Keratinocyte (primary cell): ENCODE results near the gene SLC32A1. TPM values are rescaled to one million over a fixed set of nuclear protein-coding genes. Genes with fewer than 3 reads are reported as not detected.
A peak's percentile ranks its signal among the peaks of the same experiment; 100 is the strongest.

Source experiments
- DNase-seq: peaks from one replicate; pipeline ENCODE4 v3.0.0-alpha.2; 2011; ENCODE audit warnings: low read depth, missing footprints, low spot score
- FAIRE-seq: peaks from 2 replicates; lab custom pipeline; 2011; peaks lifted over from hg19 to GRCh38; lab: Jason Lieb, UNC
- H2AFZ ChIP-seq: 2 replicates; pipeline ENCODE4 v1.6.0; 2012; ENCODE audit warnings: low read length, control low read depth, inconsistent platforms; ENCODE audit not compliant: control insufficient read depth
- H3K27ac ChIP-seq: 2 replicates; pipeline ENCODE4 v1.5.1; 2011; ENCODE audit warnings: low read length; ENCODE audit not compliant: control insufficient read depth, insufficient read depth
- H3K27me3 ChIP-seq: 3 replicates; pipeline ENCODE4 v1.6.0; 2011; ENCODE audit warnings: low read length; ENCODE audit not compliant: control insufficient read depth, insufficient read depth; ENCODE audit errors: extremely low read depth
- H3K36me3 ChIP-seq, 2 experiments: 2 replicates in 1 of 2; 3 replicates in 1 of 2; pipeline ENCODE4 v1.5.1; 2011; ENCODE audit warnings: low read length in 2 of 2, mild to moderate bottlenecking in 1 of 2; ENCODE audit not compliant: control insufficient read depth in 2 of 2, insufficient read depth in 2 of 2; ENCODE audit errors: extremely low read depth in 1 of 2
- H3K4me1 ChIP-seq: 3 replicates; pipeline ENCODE4 v1.5.1; 2011; ENCODE audit warnings: low read length; ENCODE audit not compliant: control insufficient read depth, insufficient read depth; ENCODE audit errors: extremely low read depth
- H3K4me2 ChIP-seq: 3 replicates; pipeline ENCODE4 v1.6.0; 2011; ENCODE audit warnings: low read depth, low read length; ENCODE audit not compliant: control insufficient read depth, insufficient read depth; ENCODE audit errors: extremely low read depth
- H3K4me3 ChIP-seq, 3 experiments: fragments of 200-600 bp in 1 of 3; sonication (generic) in 1 of 3; 2 replicates in 2 of 3; 3 replicates in 1 of 3; pipeline ENCODE4 v1.5.1; 2011 to 2016; ENCODE audit warnings: low read length in 3 of 3, mild to moderate bottlenecking in 3 of 3, control low read depth in 2 of 3, inconsistent platforms in 1 of 3, low read depth in 1 of 3, mixed read lengths in 1 of 3, mixed run types in 1 of 3, moderate library complexity in 1 of 3; ENCODE audit not compliant: control insufficient read depth in 2 of 3, insufficient read depth in 2 of 3; ENCODE audit errors: extremely low read depth in 1 of 3
- H3K79me2 ChIP-seq: 2 replicates; pipeline ENCODE4 v1.6.0; 2012; ENCODE audit warnings: low read length; ENCODE audit not compliant: control insufficient read depth, insufficient read depth
- H3K9ac ChIP-seq: 3 replicates; pipeline ENCODE4 v1.6.0; 2011; ENCODE audit warnings: low read length; ENCODE audit not compliant: control insufficient read depth, insufficient read depth; ENCODE audit errors: extremely low read depth
- H3K9me1 ChIP-seq: 3 replicates; pipeline ENCODE4 v1.6.0; 2011; ENCODE audit warnings: low read length; ENCODE audit not compliant: control insufficient read depth, insufficient read depth; ENCODE audit errors: extremely low read depth
- H3K9me3 ChIP-seq: 2 replicates; pipeline ENCODE4 v1.5.1; 2012; ENCODE audit warnings: low read depth, low read length; ENCODE audit not compliant: control insufficient read depth
- H4K20me1 ChIP-seq: 3 replicates; pipeline ENCODE4 v1.6.0; 2011; ENCODE audit warnings: low read length; ENCODE audit not compliant: control insufficient read depth, insufficient read depth; ENCODE audit errors: extremely low read depth
- CTCF ChIP-seq, 3 experiments: IDR thresholded peaks in 1 of 3; conservative IDR thresholded peaks in 1 of 3; optimal IDR thresholded peaks in 1 of 3; 2 replicates in 2 of 3; 3 replicates in 1 of 3; pipeline versions ENCODE3 to v1.5.1; 2011; ENCODE audit warnings: low read length in 3 of 3, mild to moderate bottlenecking in 3 of 3, moderate library complexity in 2 of 3, control low read depth in 1 of 3, inconsistent platforms in 1 of 3; ENCODE audit not compliant: insufficient read depth in 2 of 3; ENCODE audit errors: extremely low read depth in 1 of 3
- EZH2 ChIP-seq: IDR thresholded peaks from one replicate; pipeline ENCODE4 v1.6.1; 2012; ENCODE audit warnings: inconsistent platforms, mild to moderate bottlenecking, low read length, moderate library complexity
- dilution Hi-C: fragments of 300-500 bp; cut with MboI; formaldehyde crosslinking; loops from one replicate; pipeline ENCODE4 v1.7.0; 2020; ENCODE audit warnings: low sequenced_read_pairs; ENCODE audit not compliant: extremely low pct_ligation_motif_present
- polyA plus RNA-seq, 5 experiments: library from polyadenylated mRNA; depleted of rRNA in 3 of 5; stranded (reverse) in 3 of 5; stranded (forward) in 1 of 5; unstranded in 1 of 5; fragments of >200 nt; gene quantifications; 1 replicate in 1 of 5; 2 replicates in 3 of 5; 3 replicates in 1 of 5; pipeline versions ENCODE4 v1.2.1 to v1.2.3, GENCODE V29; 2011 to 2012; ENCODE audit warnings: missing spikeins in 2 of 5, low read depth in 1 of 5, low replicate concordance in 1 of 5

Gene SLC32A1
- polyA plus RNA-seq, 1 donor (not counting 4 experiments of a cell fraction or from before 2014, with no cell fraction given): not detected

- dilution Hi-C loops: no loop called here
- Histone ChIP-seq H3K4me2 (peak within 1 kb of the TSS; percentile 87), H3K27me3 (no peaks in the 10 kb centered on the region), H3K4me3 (peak within 1 kb of the TSS; percentile 70 to 78 (median 72)), H3K9me1 (no peaks in the 10 kb centered on the region), H2AFZ (peak within 1 kb of the TSS; percentile 99), H3K4me1 (peaks cover 13% of the 10 kb centered on the region), H4K20me1 (no peaks in the 10 kb centered on the region), H3K27ac (peak within 1 kb of the TSS; percentile 87), H3K9me3 (no peaks in the 10 kb centered on the region), H3K79me2 (peaks cover 4% of the 10 kb centered on the region), H3K9ac (peak within 1 kb of the TSS; percentile 86), H3K36me3 (peaks cover 0 to 7% of the 10 kb centered on the region in 2 experiments)
- no peak for TF ChIP-seq CTCF (optimal IDR thresholded peaks at IDR 0.05 in 1 of 3, IDR thresholded peaks at IDR 0.05 in 1 of 3, conservative IDR thresholded peaks at IDR 0.05 in 1 of 3; ENCODE audit: extremely low read depth in 1 of 3, insufficient read depth in 2 of 3, low read length in 3 of 3)
- no peak for TF ChIP-seq EZH2
- FAIRE-seq: no peak
- no peak for DNase-seq
Observed at GRCh38 chr20:38748097-38748860, 24.0 kb downstream of the SLC32A1 start, which contains the start of gene ACTR5. Gene ACTR5, plus strand, starts transcription at chr20:38748460. Its CDS starts 19 bp downstream, at chr20:38748479.

GRCh38 chr20:38748861-38749149 is 24.5 kb downstream of the SLC32A1 start:
- peak overlapping the region; percentile 87 for H3K4me2 ChIP-seq
- no peaks in the 10 kb centered on the region for H3K9me1 ChIP-seq
- TF ChIP-seq CTCF (optimal IDR thresholded peaks at IDR 0.05 in 1 of 3, IDR thresholded peaks at IDR 0.05 in 1 of 3, conservative IDR thresholded peaks at IDR 0.05 in 1 of 3; ENCODE audit: extremely low read depth in 1 of 3, insufficient read depth in 2 of 3, low read length in 3 of 3) (no peak), EZH2 (no peak)
- H3K9ac ChIP-seq: peak overlapping the region; percentile 86
- FAIRE-seq: no peak
- peak overlapping the region; percentile 70 to 78 (median 72) for H3K4me3 ChIP-seq
- peak overlapping the region; percentile 87 for H3K27ac ChIP-seq
- H3K27me3 ChIP-seq: no peaks in the 10 kb centered on the region
- H3K9me3 ChIP-seq: no peaks in the 10 kb centered on the region
- H2AFZ ChIP-seq: peak overlapping the region; percentile 99
- no peaks in the 10 kb centered on the region for H4K20me1 ChIP-seq
- dilution Hi-C loops: no loop called here
- H3K79me2 ChIP-seq: peaks cover 4% of the 10 kb centered on the region
- H3K4me1 ChIP-seq: peaks cover 13% of the 10 kb centered on the region
- peaks cover 0 to 7% of the 10 kb centered on the region in 2 experiments for H3K36me3 ChIP-seq
- DNase-seq: no peak
